Activated CD4-positive, CD25-positive, alpha-beta regulatory T cell (primary cell): ENCODE results near the gene PLEKHM2.
"Not testable (repeated sequence)": the region's sequence is repeated elsewhere in the genome, so short reads cannot be mapped to it uniquely, and the experiment has no call there.

Experiments used
- DNase-seq, 4 experiments: peaks; one replicate each; lab custom pipeline; 2025; lab: John Stamatoyannopoulos, UW

The PLEKHM2 gene

DNA sequence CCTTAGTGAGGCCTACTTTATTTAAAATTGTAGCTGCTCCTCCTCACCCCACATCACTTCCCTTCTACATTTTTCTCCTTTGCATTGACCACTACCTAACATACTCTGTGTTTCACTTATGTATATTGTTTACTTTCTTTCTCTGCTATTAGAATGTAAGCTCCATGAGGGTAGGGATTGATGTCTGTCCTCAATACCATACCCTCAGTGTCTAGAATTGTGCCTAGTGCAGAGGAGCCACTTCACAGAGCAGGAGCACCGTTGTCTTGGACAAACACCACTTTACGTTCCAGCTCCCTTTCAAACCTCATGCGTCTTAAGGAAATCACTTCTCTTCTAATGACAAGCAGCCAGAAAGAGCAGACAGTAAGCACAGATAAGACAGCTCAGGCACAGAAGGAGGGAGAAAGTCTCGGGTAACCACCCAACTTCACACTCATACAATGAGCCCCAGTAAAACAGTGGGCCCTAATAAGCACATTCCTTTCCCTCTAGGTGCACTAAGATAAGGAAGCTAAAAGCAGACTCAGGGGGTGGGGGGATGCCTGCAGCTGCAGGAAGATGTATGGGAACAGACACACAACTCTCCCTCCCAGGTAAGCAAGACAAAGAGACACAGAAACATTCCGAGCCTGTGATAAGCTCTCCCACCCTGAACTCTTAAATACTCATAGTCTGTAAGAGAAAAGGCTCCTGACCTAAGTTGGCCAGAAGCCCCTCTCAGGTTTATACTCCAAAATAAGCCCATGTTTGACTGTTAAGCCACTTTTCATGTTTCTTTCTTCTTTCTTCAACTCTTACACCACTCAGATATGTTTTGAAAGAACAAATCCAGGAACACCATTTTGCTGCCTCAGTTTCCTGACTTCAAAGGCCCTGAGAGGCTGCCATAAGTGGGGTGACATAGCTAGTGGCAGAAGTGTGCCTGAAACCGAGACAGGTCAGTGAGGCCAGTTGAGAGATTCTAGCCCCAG, 7.1 kb upstream of the PLEKHM2 start:
- DNase-seq: no peak

DNA sequence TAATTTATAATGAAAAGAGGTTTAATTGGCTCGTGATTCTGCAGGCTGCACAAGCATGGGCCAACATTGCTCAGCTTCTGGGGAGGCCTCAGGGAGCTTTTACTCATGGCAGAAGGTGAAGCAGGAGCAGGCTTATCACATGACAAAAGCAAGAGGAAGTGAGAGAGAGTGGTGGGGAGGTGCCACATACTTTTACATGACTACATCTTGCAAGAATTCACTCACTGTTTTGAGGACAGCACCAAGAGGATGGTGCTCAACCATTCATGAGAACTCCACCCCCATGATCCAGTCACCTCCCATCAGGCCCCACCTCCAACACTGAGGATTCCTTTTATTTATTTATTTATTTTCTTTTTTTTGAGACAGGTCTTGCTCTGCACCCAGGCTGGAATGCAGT, 5.5 kb upstream of the PLEKHM2 start:
- no peak for DNase-seq

GRCh38 chr1:15680131-15680530, 4.0 kb upstream of the PLEKHM2 start:
- no peak for DNase-seq

DNA sequence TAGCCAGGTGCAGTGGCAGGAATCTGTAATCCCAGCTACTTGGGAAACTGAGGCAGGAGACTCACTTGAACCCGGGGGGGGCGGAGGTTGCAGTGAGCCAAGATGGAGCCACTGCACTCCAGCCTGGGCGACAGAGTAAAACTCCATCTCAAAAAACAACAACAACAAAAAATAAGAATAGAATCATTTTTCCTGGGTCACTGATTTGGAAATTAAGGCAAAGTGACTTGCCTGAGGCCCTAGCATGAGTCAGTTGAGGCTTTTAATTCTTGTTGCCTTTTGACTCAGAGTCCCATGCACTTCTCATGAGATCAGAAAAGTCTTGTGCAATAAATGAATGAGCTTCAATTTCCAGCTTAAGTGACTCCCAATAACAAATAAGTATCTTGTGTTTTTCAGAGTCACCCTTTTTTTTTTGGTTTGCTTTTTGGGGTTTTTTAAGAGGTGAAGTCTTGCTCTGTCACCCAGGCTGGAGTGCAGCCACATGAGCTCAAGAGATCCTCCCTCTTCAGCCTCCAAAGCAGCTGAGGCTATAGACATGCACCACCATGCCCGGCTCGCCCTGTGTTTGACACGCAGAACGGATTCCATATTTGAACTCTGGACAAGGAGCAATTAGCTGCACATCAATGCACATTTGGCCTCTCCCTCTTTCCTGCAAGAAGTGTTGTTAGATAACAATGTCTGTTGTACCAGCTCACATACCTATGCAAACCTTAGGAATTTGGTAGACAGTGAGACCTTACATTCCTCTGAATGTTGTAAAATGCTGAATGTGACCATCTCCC, 3.4 kb upstream of the PLEKHM2 start:
- no peak for DNase-seq

DNA sequence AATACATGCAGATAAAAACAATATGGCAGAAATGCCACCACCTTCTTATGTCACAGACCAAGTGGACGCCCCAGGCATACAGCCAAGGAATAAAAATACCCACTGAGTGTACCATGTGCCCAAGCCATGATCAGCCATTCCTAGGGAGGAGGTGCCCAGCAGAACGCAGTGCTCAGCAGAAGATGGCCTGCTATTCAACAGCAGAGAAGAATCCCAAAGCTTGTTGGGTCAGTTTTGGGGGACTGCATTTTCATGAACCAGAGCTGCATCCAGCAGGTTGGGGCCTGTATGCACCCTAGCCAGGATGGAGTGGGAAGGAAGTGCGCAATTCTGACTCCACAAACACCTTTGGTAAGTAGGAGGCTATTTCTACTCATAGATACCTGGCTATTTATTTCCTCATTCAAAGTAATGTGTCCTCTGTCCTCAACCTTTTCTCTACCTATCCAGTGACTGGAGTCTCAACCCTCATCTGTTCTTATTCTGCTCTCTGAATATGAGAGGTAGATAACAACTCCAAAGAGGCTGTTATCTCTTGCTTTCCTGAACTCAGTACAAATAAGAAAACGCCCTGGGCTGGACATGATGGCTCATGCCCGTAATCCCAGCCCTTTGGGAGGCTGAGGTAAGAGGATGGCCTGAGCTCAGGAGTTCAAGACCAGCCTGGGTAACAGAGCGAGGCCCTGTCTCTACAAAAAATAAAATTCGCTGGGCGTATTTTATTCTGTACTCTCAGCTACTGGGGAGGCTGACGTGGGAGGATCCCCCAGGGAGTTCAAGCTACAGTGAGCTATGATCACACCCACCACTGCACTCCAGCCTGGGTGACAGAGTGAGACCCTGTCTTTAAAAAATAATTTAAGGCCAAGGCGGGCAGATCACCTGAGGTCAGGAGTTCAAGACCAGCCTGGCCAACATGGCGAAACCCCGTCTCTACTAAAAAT, 2.5 kb upstream of the PLEKHM2 start:
- DNase-seq: no peak

DNA sequence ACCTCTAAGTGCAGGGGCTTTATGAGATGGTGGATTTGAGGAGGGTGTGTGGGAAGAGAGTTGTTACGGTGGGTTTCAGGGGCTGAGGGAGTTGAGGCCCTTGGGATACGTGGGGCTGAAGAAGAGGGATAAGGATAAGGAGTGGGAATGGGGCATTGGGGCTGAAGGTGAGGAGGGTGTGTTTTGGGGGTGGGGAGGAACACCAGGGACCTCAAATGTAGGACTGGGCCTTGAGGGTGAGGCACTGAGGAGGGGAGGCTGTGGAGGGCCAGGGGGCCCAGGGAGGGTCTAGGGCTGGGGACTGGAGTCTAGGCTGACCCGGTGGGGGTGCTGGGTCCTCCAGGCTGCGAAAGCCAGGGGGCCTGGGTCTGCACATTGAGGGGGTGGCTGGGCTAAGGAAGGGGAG, 1.2 kb upstream of the PLEKHM2 start:
- no peak for DNase-seq

GRCh38 chr1:15683345-15684039, 628 bp upstream of the PLEKHM2 start:
- DNase-seq: no peak

DNA sequence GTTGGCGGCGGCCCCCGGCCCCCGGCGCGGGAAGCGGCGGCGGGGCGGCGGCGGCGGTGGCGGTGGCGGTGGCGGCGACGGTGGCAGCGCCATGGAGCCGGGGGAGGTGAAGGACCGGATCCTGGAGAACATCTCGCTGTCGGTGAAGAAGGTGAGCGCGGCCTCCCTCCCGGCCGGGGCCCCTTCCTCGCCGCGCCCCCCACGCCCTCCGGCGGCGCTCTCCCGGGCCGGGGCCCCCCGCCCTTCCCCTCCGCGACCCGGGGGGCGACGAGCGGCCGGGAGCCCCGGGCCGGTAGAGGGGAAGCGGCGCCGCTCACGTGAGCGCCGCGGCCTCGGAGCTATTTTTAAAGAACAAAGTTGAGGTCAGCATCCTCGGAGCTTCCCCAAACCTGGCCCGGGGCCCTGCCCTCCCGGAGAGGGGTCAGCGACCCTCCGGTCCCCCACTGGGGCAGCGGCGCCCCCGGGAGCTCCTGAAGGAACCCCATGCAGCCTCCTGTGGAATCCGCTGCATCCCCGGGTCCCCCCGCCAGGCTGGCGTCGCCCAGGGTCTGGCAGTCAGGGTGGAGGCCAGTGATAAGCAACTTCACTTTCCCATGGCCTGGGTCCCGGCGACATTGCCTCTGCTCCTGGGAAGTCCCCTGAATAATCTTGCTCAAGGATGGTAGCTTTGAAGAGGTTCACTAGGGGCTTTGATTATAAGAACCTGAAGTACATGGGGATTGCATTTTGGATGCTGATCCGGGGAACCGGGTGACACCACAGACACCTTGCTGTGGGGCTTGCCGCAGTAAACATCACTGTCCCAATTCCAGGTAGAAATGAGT, 560 bp downstream of the PLEKHM2 start:
- no peak for DNase-seq

GRCh38 chr1:15685820-15686219, 1.7 kb downstream of the PLEKHM2 start:
- no peak for DNase-seq

DNA sequence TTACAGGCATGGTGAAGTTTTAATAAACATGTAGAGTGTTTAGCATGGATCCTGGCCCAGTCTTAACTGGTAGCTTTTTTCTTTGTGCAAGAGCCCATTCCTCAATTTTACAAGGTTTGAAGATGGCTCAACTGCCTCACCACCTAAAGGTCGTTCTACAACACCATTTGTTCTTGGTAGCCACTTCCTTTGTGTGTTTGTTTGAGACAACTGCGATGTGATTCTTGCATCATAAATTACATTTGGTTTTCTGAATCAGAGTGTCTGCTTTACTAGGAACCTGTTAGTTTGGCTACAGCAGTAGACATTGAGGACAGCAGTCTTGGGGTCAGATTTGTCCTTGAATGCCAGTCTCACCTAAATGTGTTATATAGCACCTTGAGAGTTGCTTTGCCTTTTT, 3.3 kb downstream of the PLEKHM2 start:
- no peak for DNase-seq

DNA sequence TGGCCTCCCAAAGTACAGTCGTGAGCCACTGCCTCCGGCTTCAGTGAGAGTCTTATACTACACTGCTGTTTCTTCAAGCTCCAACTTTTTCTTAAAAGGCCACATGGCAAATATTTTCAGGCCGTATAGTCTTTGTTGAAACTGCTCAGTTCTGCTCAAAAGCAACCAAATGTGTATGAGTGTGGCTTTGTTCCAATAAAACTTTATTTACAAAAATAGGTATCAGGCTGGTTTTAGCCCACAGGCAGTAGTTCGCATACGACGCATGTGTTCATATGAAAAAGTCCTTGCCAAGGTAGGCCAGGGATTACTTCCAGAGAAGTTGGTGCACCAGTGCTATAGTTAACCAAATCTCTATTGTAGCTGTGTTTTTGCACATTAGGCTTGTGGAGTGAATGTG, 6.2 kb downstream of the PLEKHM2 start:
- DNase-seq: no peak

DNA sequence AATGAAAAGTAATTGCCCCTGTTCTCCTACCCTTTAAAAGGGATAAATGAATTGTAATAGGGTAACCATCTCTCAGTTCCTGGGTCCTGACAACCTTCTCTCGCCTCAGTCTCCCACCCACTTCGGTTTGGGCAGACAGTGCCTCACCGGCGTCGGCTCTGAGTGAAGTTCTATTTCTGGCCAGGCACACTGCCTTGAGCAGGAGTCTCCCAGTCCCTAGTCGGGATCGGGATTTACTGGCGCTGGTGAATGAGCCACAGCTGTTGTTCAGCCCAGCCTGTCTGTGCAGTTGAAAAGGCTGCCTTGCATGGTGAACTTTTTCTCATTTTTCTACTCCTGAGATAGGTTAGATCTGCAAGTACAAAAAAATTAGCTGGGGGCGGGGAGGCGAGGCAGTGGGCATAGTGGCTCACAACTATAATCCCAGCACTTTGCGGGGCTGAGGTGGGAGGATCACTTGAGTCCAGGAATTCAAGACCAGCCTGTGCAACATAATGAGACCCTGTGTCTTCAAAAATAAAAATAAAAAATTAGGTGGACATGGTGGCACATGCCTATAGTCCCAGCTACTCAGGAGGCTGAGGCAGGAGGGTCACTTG, 7.4 kb downstream of the PLEKHM2 start:
- DNase-seq: no peak

- DNase-seq: no peak
Observed at GRCh38 chr1:15692121-15692682, 8.1 kb downstream of the PLEKHM2 start.

DNA sequence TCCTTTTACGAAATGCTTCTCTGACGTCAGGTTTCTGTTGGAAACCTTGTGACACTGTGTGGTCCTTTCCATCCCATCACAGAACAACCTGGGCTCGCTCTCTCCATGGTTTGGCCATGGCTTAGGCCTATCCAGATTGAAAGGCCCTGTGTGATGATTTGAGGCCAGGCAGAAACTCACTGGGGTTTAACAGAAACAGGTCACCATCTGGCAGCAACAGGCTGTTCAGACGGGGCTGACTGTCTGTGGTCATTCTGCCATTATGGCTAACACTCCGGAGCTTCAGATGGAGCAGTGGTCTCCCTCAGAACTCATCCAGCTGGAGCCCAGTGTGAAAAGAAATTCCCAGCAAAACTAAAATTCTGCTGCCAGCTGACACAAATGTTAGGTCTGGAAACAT, 9.3 kb downstream of the PLEKHM2 start:
- no peak for DNase-seq

GRCh38 chr1:15696956-15697521, 12.9 kb downstream of the PLEKHM2 start:
- DNase-seq: peak in 1 of 4 experiments; percentile 11

DNA sequence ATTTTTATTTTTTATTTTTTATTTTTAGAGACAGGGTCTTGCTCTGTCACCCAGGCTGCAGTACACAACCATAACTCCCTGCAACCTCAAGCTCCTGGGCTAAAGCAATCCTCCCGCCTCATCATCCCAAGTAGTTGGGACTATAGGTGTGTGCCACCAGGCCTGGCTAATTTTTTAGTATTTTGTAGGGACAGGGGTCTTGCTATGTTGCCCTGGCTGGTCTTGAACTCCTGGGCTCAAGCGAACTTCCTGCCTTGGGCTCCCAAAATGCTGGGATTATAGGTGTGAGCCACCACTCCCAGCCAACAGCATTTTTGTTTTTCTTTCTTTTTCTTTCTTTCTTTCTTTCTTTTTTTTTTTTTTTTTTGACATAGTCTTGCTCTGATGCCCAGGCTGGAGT, 14.1 kb downstream of the PLEKHM2 start:
- no peak for DNase-seq

- DNase-seq: not testable (repeated sequence)
Observed at GRCh38 chr1:15699321-15699720, 15.2 kb downstream of the PLEKHM2 start.

- no peak for DNase-seq
Observed at GRCh38 chr1:15700508-15700907, 16.4 kb downstream of the PLEKHM2 start.

- DNase-seq: no peak
Observed at GRCh38 chr1:15701784-15702183, 17.7 kb downstream of the PLEKHM2 start.
